ENCODE data around the gene CAT. TPM values are rescaled to one million over a fixed set of nuclear protein-coding genes. Genes with fewer than 3 reads are reported as not detected.

Gene CAT
- total and polyA plus RNA-seq, 9 of the 15 experiments (the other 6 are each of a cell fraction or from before 2014, with no cell fraction given), result 86.7 to 183 (median 114) TPM

- TF ChIP-seq MCM2 (IDR thresholded peaks at IDR 0.05; ENCODE audit: low read depth), result no peak
- TF ChIP-seq ZBTB12 (CRISPR knock-in tag; IDR thresholded peaks at IDR 0.05), result peak; percentile 54
- peak; percentile 78 for TF ChIP-seq MEF2D (tag; conservative IDR thresholded peaks at IDR 0.05; ENCODE audit: low read depth)
- peak; percentile 66; the same call in 1 of the 2 replicates for TF ChIP-seq MITF (IDR thresholded peaks at IDR 0.05)
- peak; percentile 73 for TF ChIP-seq CREM (IDR thresholded peaks at IDR 0.05; ENCODE audit: low read depth)
- TF ChIP-seq ZNF589 (CRISPR knock-in tag; IDR thresholded peaks at IDR 0.05; ENCODE audit: low read depth), result peak; percentile 74; the same call in 1 of the 2 replicates
Observed at GRCh38 chr11:34464591-34465051, 25.9 kb downstream of the CAT start (continued).

GRCh38 chr11:34466802-34467488 is 28.2 kb downstream of the CAT start:
- no peak for ATAC-seq
- H3K36me3 ChIP-seq (ENCODE audit: control insufficient read depth, insufficient read depth, low read length), result peaks cover 92% of the 10 kb centered on the region
- TF ChIP-seq SMARCA5 (IDR thresholded peaks at IDR 0.05) (0 out of 2 replicates have a peak, but pooled peaks have one; percentile 8), U2AF1 (optimal IDR thresholded peaks at IDR 0.05; ENCODE audit: low read depth, low read length) (no peak), NFYB (IDR thresholded peaks at IDR 0.05; ENCODE audit: extremely low read depth, insufficient read length) (no peak), KLF13 (tag; IDR thresholded peaks at IDR 0.05; ENCODE audit: borderline replicate concordance, low read depth) (no peak), HMGXB4 (CRISPR knock-in tag; IDR thresholded peaks at IDR 0.05) (no peak), SAP30 (IDR thresholded peaks at IDR 0.05; ENCODE audit: borderline replicate concordance, insufficient read depth, low read depth, low read length, poor library complexity, severe bottlenecking) (no peak), ZNF507 (tag; conservative IDR thresholded peaks at IDR 0.05) (no peak), ZNF780A (CRISPR knock-in tag; IDR thresholded peaks at IDR 0.05) (no peak), RBM25 (IDR thresholded peaks at IDR 0.05; ENCODE audit: low read depth, low read length, severe bottlenecking) (peak; percentile 42), CBX3 (IDR thresholded peaks at IDR 0.05; ENCODE audit: borderline replicate concordance in 1 of 2, low read length in 2 of 2) (peak in 1 of 2 experiments; percentile 92; a peak in 2 of 3 replicates)

More at GRCh38 chr11:34466802-34467488, 28.2 kb downstream of the CAT start:
- H3K4me1 ChIP-seq (replicated peaks in 1 of 2; ENCODE audit: control insufficient read depth in 2 of 2, insufficient read depth in 2 of 2, low read length in 2 of 2), result peaks cover 0 to 5% of the 10 kb centered on the region in 2 experiments; a peak in 3 of 5 replicates
- 94% methylated on average over 3 of the region's 3 CpGs for WGBS (ENCODE audit: insufficient coverage, low coverage, missing lambda C conversion rate)
- no peak overlapping the region for H3K4me3 ChIP-seq
- no peak overlapping the region for H3K27ac ChIP-seq (ENCODE audit: extremely low read depth, low read depth, low read length)
- H3K9ac ChIP-seq (ENCODE audit: insufficient read depth in 1 of 2, low read depth in 2 of 2, low read length in 2 of 2), result no peak overlapping the region
- in situ Hi-C loops (cut with MboI) (loop anchor here (5.0 kb wide), 1 partner anchor 100 kb away; no protein-coding TSS in a partner anchor), intact Hi-C loops (cut with micrococcal nuclease) (no loop called here)
- H3K4me2 ChIP-seq (ENCODE audit: insufficient read depth, low read length), result no peak overlapping the region
- H3K9me3 ChIP-seq (replicated peaks; ENCODE audit: control insufficient read depth, insufficient read depth, low read depth, low read length), result peaks cover 10% of the 10 kb centered on the region
- H3K9me1 ChIP-seq (ENCODE audit: control insufficient read depth, insufficient read depth, low read length), result no peaks in the 10 kb centered on the region
- DNase-seq (ENCODE audit: extremely low read depth in 1 of 4, low spot score in 3 of 4) (no peak), FAIRE-seq (peak; percentile 11)
- POLR2A ChIA-PET, result no interaction called here
- H2AFZ ChIP-seq (ENCODE audit: low read depth, low read length), result no peak overlapping the region
- no peaks in the 10 kb centered on the region for H3K79me2 ChIP-seq (ENCODE audit: control insufficient read depth, insufficient read depth, low read length)
- no TSS peak for BruUV-seq (replicated peaks)
- no peaks in the 10 kb centered on the region for H3K27me3 ChIP-seq (ENCODE audit: control insufficient read depth in 2 of 2, insufficient read depth in 2 of 2, low read length in 2 of 2)
- no peaks in the 10 kb centered on the region for H4K20me1 ChIP-seq (replicated peaks; ENCODE audit: control insufficient read depth, insufficient read depth, low read length)
- CTCF ChIA-PET (ENCODE audit: low intra/inter-chr PET ratio), result interaction anchor here (1.0 kb wide), 1 partner anchor 100 kb away, joined by 5 read pairs; no protein-coding TSS in a partner anchor
